Peyer's patch (tissue), 4 donors: ENCODE results near the gene AGPAT1.

Experiments
- POLR2A ChIP-seq, 2 donors: fragments of 450-650 bp; IDR thresholded peaks; one replicate each; pipeline ENCODE4 v1.5.1; 2017; ENCODE audit warnings: antibody characterized with exemption in 2 of 2, mild to moderate bottlenecking in 2 of 2, moderate library complexity in 2 of 2
- TF ChIP-seq, protein P1 (sequence below), 6 experiments: fragments of 450-650 bp in 4 of 6; fragments of 200-600 bp in 2 of 6; sonication (generic) in 1 of 6; IDR thresholded peaks; one replicate each; pipeline ENCODE4 v1.5.1; 2017 to 2019; ENCODE audit warnings: antibody characterized with exemption in 6 of 6, mild to moderate bottlenecking in 3 of 6, moderate library complexity in 1 of 6

DNA sequence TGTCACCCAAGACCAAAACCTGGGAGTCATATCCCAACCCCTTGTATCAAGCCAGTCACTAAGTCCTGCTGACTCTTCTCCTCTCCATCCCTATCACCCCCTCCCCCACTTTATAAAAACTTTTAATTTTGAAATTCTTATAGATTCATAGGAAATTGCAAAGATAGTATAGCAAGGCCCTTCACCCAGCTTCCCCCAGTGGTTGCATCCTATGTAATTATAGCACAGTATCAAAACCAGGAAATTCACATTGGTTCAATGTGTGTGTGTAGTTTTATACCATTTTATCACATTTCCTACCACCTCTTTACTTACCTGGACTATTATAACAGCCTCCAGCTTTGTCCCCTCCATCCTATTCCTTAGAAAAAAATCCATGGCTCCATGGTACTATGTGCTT is 17.8 kb downstream of the AGPAT1 start:
- TF ChIP-seq, protein P1, sequence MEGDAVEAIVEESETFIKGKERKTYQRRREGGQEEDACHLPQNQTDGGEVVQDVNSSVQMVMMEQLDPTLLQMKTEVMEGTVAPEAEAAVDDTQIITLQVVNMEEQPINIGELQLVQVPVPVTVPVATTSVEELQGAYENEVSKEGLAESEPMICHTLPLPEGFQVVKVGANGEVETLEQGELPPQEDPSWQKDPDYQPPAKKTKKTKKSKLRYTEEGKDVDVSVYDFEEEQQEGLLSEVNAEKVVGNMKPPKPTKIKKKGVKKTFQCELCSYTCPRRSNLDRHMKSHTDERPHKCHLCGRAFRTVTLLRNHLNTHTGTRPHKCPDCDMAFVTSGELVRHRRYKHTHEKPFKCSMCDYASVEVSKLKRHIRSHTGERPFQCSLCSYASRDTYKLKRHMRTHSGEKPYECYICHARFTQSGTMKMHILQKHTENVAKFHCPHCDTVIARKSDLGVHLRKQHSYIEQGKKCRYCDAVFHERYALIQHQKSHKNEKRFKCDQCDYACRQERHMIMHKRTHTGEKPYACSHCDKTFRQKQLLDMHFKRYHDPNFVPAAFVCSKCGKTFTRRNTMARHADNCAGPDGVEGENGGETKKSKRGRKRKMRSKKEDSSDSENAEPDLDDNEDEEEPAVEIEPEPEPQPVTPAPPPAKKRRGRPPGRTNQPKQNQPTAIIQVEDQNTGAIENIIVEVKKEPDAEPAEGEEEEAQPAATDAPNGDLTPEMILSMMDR (IDR thresholded peaks at IDR 0.05), result no peak
- TF ChIP-seq POLR2A (IDR thresholded peaks at IDR 0.05), result no peak
